Activated naive CD8-positive, alpha-beta T cell treated with anti-CD3 and anti-CD28 coated beads, Interleukin-2, amount 10 ng/mL, durations not matched to agents 7 days and 5 days (primary cell): ENCODE data around the gene IRF1. TPM values are rescaled to one million over a fixed set of nuclear protein-coding genes. Genes with fewer than 3 reads are reported as not detected.

Experiments
- ATAC-seq: fragments of 150-1000 bp; cut with Tn5 transposase; one replicate; pipeline ENCODE4 v1.10.0; 2021; ENCODE audit warnings: low read depth, moderate library complexity
- POLR2A ChIA-PET: fragments of 350-600 bp; sonication (Branson Sonifier 250); formaldehyde crosslinking; loops from one replicate; lab custom pipeline; 2021; ENCODE audit warnings: antibody characterized with exemption; lab: Charles Lee
- DNase-seq: peaks from one replicate; pipeline ENCODE4 v3.0.0; 2021
- H3K27ac Mint-ChIP-seq: one replicate; pipeline ENCODE4 v1.8.0; 2022; ENCODE audit warnings: mild to moderate bottlenecking, mixed read lengths
- H3K27me3 Mint-ChIP-seq: one replicate; pipeline ENCODE4 v1.8.0; 2022; ENCODE audit warnings: mild to moderate bottlenecking, moderate library complexity, mixed read lengths
- H3K36me3 Mint-ChIP-seq: one replicate; pipeline ENCODE4 v1.8.0; 2021; ENCODE audit warnings: mild to moderate bottlenecking, mixed read lengths
- H3K4me1 Mint-ChIP-seq: one replicate; pipeline ENCODE4 v1.8.0; 2021; ENCODE audit warnings: mixed read lengths
- H3K4me3 Mint-ChIP-seq: one replicate; pipeline ENCODE4 v1.8.0; 2022; ENCODE audit warnings: mild to moderate bottlenecking, moderate library complexity, mixed read lengths
- H3K9me3 Mint-ChIP-seq: one replicate; pipeline ENCODE4 v1.8.0; 2021; ENCODE audit warnings: mixed read lengths
- total RNA-seq, 2 experiments: library from RNA; stranded (reverse); gene quantifications; one replicate each; pipeline ENCODE4 v1.2.3, GENCODE V29; 2021

The IRF1 gene
- total RNA-seq, 2 experiments from 2014 or later: 228 to 238 TPM

DNA sequence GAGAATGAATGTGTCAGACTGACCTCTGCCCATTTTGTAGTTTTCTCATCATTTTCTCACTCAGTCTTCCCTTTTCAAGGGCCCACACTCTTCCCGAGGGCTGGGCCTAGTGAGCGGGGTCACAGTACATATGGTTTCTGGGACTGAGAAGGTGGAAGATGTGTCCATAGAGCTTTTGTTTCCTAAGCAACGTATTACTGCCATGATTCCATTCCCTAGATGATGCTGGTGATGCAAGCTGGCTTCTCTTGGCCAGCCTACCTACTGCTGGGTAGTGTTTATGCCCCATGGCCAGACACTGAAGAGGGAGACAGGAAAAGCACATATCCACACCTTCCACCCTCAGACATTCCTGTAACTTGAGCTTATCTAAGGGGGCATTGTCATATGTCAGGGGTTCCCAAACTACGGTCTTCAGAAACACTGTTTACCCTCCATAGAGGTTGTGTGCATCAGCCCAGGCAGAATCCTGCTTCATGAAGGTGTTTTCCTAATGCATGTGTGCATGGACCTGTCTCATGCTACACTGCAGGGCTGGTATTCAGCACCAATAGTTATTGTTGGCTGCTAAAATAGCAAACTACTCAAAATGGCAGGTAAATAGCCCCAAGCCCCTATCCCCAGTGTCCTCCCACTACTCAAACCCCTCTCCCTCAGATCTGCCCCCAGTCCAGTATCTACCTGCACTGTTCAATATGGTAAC, 9.5 kb downstream of the IRF1 start:
- Mint-ChIP-seq H3K4me3 (peak overlapping the region; percentile 3), H3K4me1 (peaks cover 61% of the 10 kb centered on the region), H3K27me3 (no peaks in the 10 kb centered on the region), H3K36me3 (peaks cover 29% of the 10 kb centered on the region), H3K27ac (peak overlapping the region; percentile 37), H3K9me3 (no peaks in the 10 kb centered on the region)
- POLR2A ChIA-PET: interaction anchor here (0.6 to 30.8 kb wide), 20 partner anchors 4 to 486 kb away, joined by 3 to 1195 read pairs (median 5); partner anchors contain the start of gene IRF1
- DNase-seq (peak; percentile 38), ATAC-seq (peak; percentile 5)

GRCh38 chr5:132480546-132480892, 10.1 kb downstream of the IRF1 start:
- DNase-seq (peak; percentile 46), ATAC-seq (no peak)
- Mint-ChIP-seq H3K4me3 (no peak overlapping the region), H3K4me1 (peaks cover 59% of the 10 kb centered on the region), H3K27me3 (no peaks in the 10 kb centered on the region), H3K9me3 (no peaks in the 10 kb centered on the region), H3K36me3 (peaks cover 26% of the 10 kb centered on the region), H3K27ac (peak overlapping the region; percentile 37)
- POLR2A ChIA-PET: interaction anchor here (0.6 to 30.8 kb wide), 23 partner anchors 4 to 487 kb away, joined by 3 to 1195 read pairs (median 4); partner anchors contain the start of gene IRF1

GRCh38 chr5:132480042-132480441, 10.5 kb downstream of the IRF1 start:
- no peaks in the 10 kb centered on the region for H3K9me3 Mint-ChIP-seq
- H3K36me3 Mint-ChIP-seq: peaks cover 22% of the 10 kb centered on the region
- peaks cover 57% of the 10 kb centered on the region for H3K4me1 Mint-ChIP-seq
- ATAC-seq: peak; percentile 15
- peak; percentile 32 for DNase-seq
- peak overlapping the region; percentile 37 for H3K27ac Mint-ChIP-seq
- H3K27me3 Mint-ChIP-seq: no peaks in the 10 kb centered on the region
- no peak overlapping the region for H3K4me3 Mint-ChIP-seq
- POLR2A ChIA-PET: interaction anchor here (0.6 to 30.8 kb wide), 22 partner anchors 3 to 335 kb away, joined by 3 to 1195 read pairs (median 7); partner anchors contain the start of gene IRF1

- ATAC-seq (peak; percentile 1), DNase-seq (peak; percentile 34)
- Mint-ChIP-seq H3K4me1 (peaks cover 60% of the 10 kb centered on the region), H3K27ac (peak overlapping the region; percentile 37), H3K27me3 (no peaks in the 10 kb centered on the region), H3K36me3 (peaks cover 17% of the 10 kb centered on the region), H3K9me3 (no peaks in the 10 kb centered on the region), H3K4me3 (no peak overlapping the region)
- POLR2A ChIA-PET: interaction anchor here (0.6 to 30.8 kb wide), 23 partner anchors 2 to 336 kb away, joined by 3 to 1195 read pairs (median 6); partner anchors contain the start of gene IRF1
Observed at GRCh38 chr5:132479111-132479951, 11.2 kb downstream of the IRF1 start.

DNA sequence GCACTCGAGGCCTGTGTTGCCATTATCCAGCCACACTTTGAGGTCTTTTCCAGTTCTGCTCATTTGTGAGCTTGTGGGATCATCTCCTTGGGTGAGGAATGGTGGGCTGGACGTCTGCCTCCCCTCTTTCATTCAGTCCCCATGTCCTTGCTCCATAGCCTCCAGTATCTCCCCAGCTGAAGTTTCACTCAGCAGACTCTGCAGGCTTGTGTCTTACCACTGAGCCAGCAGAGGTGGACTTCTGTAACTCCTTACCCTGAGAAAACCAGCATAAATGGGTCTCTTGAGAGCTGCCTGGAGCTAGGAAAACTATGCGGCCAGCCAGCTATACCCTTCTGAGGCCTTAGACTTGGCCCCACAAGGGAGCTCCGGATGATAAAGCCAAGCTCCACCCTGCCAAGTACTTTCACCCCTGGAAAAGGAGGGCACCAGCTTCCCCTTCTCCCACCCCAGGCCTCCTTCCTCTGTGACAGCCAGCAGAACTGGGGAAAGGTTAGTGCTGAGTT, 12.2 kb downstream of the IRF1 start:
- Mint-ChIP-seq H3K36me3 (peaks cover 11% of the 10 kb centered on the region), H3K4me3 (no peak overlapping the region), H3K9me3 (no peaks in the 10 kb centered on the region), H3K27ac (peak overlapping the region; percentile 37), H3K4me1 (peaks cover 63% of the 10 kb centered on the region), H3K27me3 (no peaks in the 10 kb centered on the region)
- ATAC-seq (no peak), DNase-seq (peak; percentile 37)
- POLR2A ChIA-PET: interaction anchor here (0.6 to 30.8 kb wide), 14 partner anchors 1 to 282 kb away, joined by 3 to 1195 read pairs (median 17); partner anchors contain the start of gene IRF1

- no peak overlapping the region for H3K4me3 Mint-ChIP-seq
- H3K9me3 Mint-ChIP-seq: no peaks in the 10 kb centered on the region
- peak; percentile 45 for DNase-seq
Observed at GRCh38 chr5:132477784-132478365, 12.7 kb downstream of the IRF1 start.

DNA sequence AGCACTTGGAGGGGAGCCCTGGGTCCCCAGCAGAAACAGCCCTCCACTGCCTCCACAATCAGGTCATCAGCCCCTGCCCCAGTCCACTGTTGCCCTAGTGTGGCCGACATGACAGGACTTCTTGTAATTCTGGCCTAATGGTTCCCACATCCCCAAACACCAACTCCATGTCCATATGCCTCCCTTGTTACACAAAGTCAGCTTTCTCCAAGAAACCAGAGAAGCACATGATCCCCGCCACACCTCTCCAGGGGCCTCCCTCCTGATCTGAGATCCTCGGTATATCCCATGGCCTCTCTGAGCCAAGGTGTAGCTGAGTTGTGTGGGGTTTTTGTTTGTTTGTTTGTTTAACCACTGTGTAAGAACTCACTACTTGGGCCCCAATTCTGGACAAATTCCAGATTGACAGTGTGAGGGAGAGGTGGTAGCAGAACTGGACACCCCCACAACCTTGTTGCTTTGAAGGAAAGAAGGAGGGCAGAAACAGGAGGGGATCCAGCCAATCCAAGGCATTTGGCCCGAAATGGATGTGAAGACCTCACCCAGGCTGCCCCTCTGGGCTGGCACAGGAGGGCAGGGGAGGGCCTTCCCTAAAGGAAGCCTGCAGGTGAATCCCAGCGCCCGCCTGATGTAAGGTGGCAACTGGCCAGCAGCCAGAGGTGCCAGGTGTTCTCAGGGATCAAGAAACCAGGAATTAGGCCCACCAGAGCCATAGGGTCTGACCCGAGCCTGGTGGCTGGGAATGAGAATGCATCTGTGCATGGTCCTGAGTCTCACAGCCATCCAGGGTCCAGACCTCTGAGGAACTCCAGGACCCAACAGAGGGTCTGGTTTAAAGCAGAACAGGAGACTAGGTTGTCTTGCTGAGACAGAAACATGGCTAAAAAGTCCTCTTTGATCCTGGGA, 13.4 kb downstream of the IRF1 start:
- DNase-seq: peak; percentile 37
- H3K27me3 Mint-ChIP-seq: no peaks in the 10 kb centered on the region
- ATAC-seq: no peak
- H3K27ac Mint-ChIP-seq: peak overlapping the region; percentile 65
- no peak overlapping the region for H3K4me3 Mint-ChIP-seq
- H3K36me3 Mint-ChIP-seq: peaks cover 5% of the 10 kb centered on the region
- H3K4me1 Mint-ChIP-seq: peaks cover 68% of the 10 kb centered on the region
- no peaks in the 10 kb centered on the region for H3K9me3 Mint-ChIP-seq
- POLR2A ChIA-PET: interaction anchor here (0.8 to 30.8 kb wide), 11 partner anchors 0 to 68 kb away, joined by 3 to 1195 read pairs (median 24); partner anchors contain the start of gene IRF1

More at GRCh38 chr5:132477784-132478365, 12.7 kb downstream of the IRF1 start:
- H3K4me1 Mint-ChIP-seq: peaks cover 68% of the 10 kb centered on the region
- H3K36me3 Mint-ChIP-seq: peaks cover 8% of the 10 kb centered on the region
- POLR2A ChIA-PET: interaction anchor here (0.8 to 30.8 kb wide), 12 partner anchors 1 to 85 kb away, joined by 3 to 1195 read pairs (median 17); partner anchors contain the start of gene IRF1
- H3K27ac Mint-ChIP-seq: peak overlapping the region; percentile 37
- ATAC-seq: no peak
- no peaks in the 10 kb centered on the region for H3K27me3 Mint-ChIP-seq

DNA sequence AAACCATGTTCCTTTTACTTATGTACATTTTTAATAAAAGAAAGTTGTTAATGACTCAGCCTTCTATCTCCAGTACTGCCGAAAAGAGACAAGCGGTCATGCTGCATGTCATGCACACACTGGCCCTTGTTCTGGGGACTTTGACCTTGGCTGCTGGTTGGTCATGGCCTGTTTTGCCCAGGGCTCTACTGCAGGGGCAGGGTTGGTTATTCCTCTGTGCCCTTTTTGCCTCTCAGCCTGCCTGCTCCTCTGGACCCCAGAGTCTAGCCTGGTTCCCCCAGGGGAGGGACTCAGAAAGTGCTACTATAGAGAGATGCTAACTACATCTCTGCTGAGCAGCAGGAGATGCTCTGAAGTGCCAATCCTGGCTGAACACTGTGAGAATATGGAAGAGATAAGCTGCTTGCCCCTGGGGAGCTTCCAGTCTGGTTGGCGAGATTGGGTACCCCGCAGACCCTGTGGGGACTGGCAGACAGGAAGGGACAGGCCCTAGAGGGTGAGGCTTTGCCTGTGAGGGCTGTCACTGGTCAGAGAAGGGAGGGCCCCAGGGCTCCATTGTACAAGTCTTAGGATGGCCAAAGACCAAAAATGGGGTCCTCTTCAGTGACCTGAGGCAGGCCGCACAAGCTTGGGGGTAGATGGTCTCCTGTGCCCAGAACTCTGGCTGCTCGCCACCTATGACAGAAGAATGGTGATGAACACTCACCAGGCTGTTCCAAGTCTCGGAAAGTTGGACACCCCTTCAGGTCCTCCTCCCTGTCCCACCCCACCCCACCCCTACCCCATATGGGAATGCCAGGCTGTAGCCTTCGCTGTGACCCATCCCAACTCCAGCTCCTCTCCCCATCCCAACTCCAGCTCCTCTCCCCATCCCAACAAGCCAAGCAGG, 14.3 kb downstream of the IRF1 start:
- H3K36me3 Mint-ChIP-seq: peaks cover 5% of the 10 kb centered on the region
- DNase-seq (peak; percentile 31), ATAC-seq (no peak)
- H3K4me3 Mint-ChIP-seq: no peak overlapping the region
- no peaks in the 10 kb centered on the region for H3K27me3 Mint-ChIP-seq
- POLR2A ChIA-PET: interaction anchor here (1.7 to 30.8 kb wide), 5 partner anchors 10 to 50 kb away, joined by 4 to 1195 read pairs (median 14); partner anchors contain the start of gene IRF1
- no peaks in the 10 kb centered on the region for H3K9me3 Mint-ChIP-seq
- peaks cover 72% of the 10 kb centered on the region for H3K4me1 Mint-ChIP-seq
- H3K27ac Mint-ChIP-seq: peak overlapping the region; percentile 40

- POLR2A ChIA-PET: interaction anchor here (0.9 to 30.8 kb wide), 8 partner anchors 9 to 64 kb away, joined by 3 to 1195 read pairs (median 12); partner anchors contain the start of gene IRF1
- Mint-ChIP-seq H3K4me3 (no peak overlapping the region), H3K27ac (peak overlapping the region; percentile 80), H3K36me3 (peaks cover 8% of the 10 kb centered on the region), H3K4me1 (peaks cover 71% of the 10 kb centered on the region), H3K9me3 (no peaks in the 10 kb centered on the region), H3K27me3 (no peaks in the 10 kb centered on the region)
- DNase-seq: peak; percentile 24
- ATAC-seq: no peak
Observed at GRCh38 chr5:132475497-132475882, 15.1 kb downstream of the IRF1 start.

- no peaks in the 10 kb centered on the region for H3K9me3 Mint-ChIP-seq
- peak overlapping the region; percentile 80 for H3K27ac Mint-ChIP-seq
- H3K36me3 Mint-ChIP-seq: peaks cover 8% of the 10 kb centered on the region
- H3K27me3 Mint-ChIP-seq: no peaks in the 10 kb centered on the region
- DNase-seq: peak; percentile 31
- peaks cover 75% of the 10 kb centered on the region for H3K4me1 Mint-ChIP-seq
- POLR2A ChIA-PET: interaction anchor here (0.9 to 30.8 kb wide), 7 partner anchors 9 to 64 kb away, joined by 3 to 1195 read pairs (median 14); partner anchors contain the start of gene IRF1
- no peak for ATAC-seq
- H3K4me3 Mint-ChIP-seq: peak overlapping the region; percentile 38
Observed at GRCh38 chr5:132474881-132475496, 15.6 kb downstream of the IRF1 start.
